SU-DHL-6 (cell line): Measurements from ENCODE around the gene CC2D1B.

Experiments used
- H2AFZ ChIP-seq: fragments of 200-600 bp; sonication (generic); 2 replicates; pipeline ENCODE4 v1.6.1; 2014; ENCODE audit warnings: low read depth, mild to moderate bottlenecking, moderate library complexity, mixed read lengths, antibody characterized with exemption, low read length; ENCODE audit not compliant: severe bottlenecking
- H3F3A ChIP-seq: fragments of 200-600 bp; shearing (Covaris generic); 2 replicates; pipeline ENCODE4 v1.6.0; 2016; ENCODE audit warnings: antibody characterized with exemption, mild to moderate bottlenecking; ENCODE audit not compliant: insufficient read depth
- H3K27ac ChIP-seq: fragments of 200-600 bp; sonication (generic); 2 replicates; pipeline ENCODE4 v1.5.1; 2016; ENCODE audit warnings: low read depth, mild to moderate bottlenecking, low read length, moderate library complexity, mixed read lengths
- H3K27me3 ChIP-seq: fragments of 200-600 bp; sonication (generic), shearing (Covaris generic); 2 replicates; pipeline ENCODE4 v1.6.0; 2014; ENCODE audit warnings: mild to moderate bottlenecking, low read length
- H3K36me3 ChIP-seq: fragments of 200-600 bp; sonication (generic); 2 replicates; pipeline ENCODE4 v1.6.1; 2014; ENCODE audit warnings: mild to moderate bottlenecking, low read length, mixed read lengths
- H3K4me2 ChIP-seq: fragments of 300-600, 200-600 bp; shearing (Covaris generic), sonication (generic); 2 replicates; pipeline ENCODE4 v1.6.0; 2014; ENCODE audit warnings: low read length, low read depth, mild to moderate bottlenecking; ENCODE audit not compliant: poor library complexity, severe bottlenecking
- H3K4me3 ChIP-seq: fragments of 200-600 bp; sonication (generic); 2 replicates; pipeline ENCODE4 v1.5.1; 2014; ENCODE audit warnings: antibody characterized with exemption, low read length, mild to moderate bottlenecking, mixed read lengths; ENCODE audit not compliant: insufficient read depth, poor library complexity, severe bottlenecking
- H3K79me2 ChIP-seq: fragments of 200-600 bp; sonication (generic); 2 replicates; pipeline ENCODE4 v1.6.1; 2014; ENCODE audit warnings: mild to moderate bottlenecking, low read length, moderate library complexity; ENCODE audit not compliant: insufficient read depth
- H3K9ac ChIP-seq: fragments of 200-600 bp; sonication (generic); 2 replicates; pipeline ENCODE4 v1.7.0; 2014; ENCODE audit warnings: mild to moderate bottlenecking, low read length
- H3K9me2 ChIP-seq: fragments of 200-600 bp; sonication (generic); replicated peaks from 2 replicates; pipeline ENCODE4 v1.6.1; 2014; ENCODE audit warnings: low read length; ENCODE audit not compliant: insufficient read depth
- H3K9me3 ChIP-seq: fragments of 200-600 bp; sonication (generic); 2 replicates; pipeline ENCODE4 v1.6.1; 2014; ENCODE audit warnings: low read length, mixed read lengths; ENCODE audit not compliant: insufficient read depth
- H4K20me1 ChIP-seq: fragments of 200-600 bp; sonication (generic); 2 replicates; pipeline ENCODE4 v1.6.1; 2014; ENCODE audit warnings: low read depth, mild to moderate bottlenecking, antibody characterized with exemption, low read length, moderate library complexity, mixed read lengths
- CTCF ChIP-seq: fragments of 200-600 bp; sonication (generic); IDR thresholded peaks from one replicate; pipeline ENCODE4 v1.5.1; 2017; ENCODE audit warnings: antibody characterized with exemption, mild to moderate bottlenecking, low read length, moderate library complexity; ENCODE audit not compliant: insufficient read depth, poor library complexity, severe bottlenecking
- EZH2phosphoT487 ChIP-seq: fragments of 200-600 bp; sonication (generic), shearing (Covaris generic); conservative IDR thresholded peaks from 2 replicates; pipeline ENCODE4 v1.6.1; 2018; ENCODE audit warnings: mild to moderate bottlenecking, antibody characterized with exemption, low read length, moderate library complexity, mixed read lengths

CC2D1B gene

DNA sequence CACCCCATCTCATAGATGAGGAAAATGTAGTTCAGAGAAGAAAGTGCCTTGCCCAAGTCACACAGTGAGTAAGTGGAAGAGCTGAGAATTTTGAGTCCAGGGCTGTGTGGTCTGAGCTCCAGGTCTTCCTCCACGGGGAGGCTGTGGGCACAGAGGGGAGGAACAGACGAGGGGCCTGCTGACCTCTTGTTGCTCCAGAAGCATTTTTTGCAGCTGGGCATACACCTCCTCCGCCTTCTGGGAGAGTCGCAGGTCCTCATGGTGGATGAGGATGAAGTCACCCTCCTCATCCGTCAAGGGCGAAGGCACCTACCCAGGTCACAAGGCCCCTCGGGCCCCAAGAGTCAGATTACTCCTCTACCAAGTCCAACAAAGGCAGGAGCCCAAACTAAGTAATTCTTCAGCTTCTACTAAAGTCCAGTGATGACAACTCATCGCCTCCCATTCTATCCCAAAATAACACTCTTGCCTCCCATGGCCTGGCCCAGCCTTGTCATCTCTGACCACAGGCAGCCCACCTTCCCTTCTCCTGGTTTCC lies 9.1 kb downstream of the CC2D1B start:
- Histone ChIP-seq H3K9me2 (no peaks in the 10 kb centered on the region), H3K27me3 (no peaks in the 10 kb centered on the region), H3K4me3 (no peak overlapping the region), H3K9me3 (no peaks in the 10 kb centered on the region), H3K4me2 (no peak overlapping the region), H3F3A (no peaks in the 10 kb centered on the region), H3K79me2 (no peaks in the 10 kb centered on the region), H2AFZ (no peak overlapping the region), H3K36me3 (peaks cover 4% of the 10 kb centered on the region; the same call in 1 of the 2 replicates), H3K27ac (no peak overlapping the region), H3K9ac (no peak overlapping the region), H4K20me1 (no peaks in the 10 kb centered on the region)
- TF ChIP-seq EZH2phosphoT487 (no peak), CTCF (no peak)

DNA sequence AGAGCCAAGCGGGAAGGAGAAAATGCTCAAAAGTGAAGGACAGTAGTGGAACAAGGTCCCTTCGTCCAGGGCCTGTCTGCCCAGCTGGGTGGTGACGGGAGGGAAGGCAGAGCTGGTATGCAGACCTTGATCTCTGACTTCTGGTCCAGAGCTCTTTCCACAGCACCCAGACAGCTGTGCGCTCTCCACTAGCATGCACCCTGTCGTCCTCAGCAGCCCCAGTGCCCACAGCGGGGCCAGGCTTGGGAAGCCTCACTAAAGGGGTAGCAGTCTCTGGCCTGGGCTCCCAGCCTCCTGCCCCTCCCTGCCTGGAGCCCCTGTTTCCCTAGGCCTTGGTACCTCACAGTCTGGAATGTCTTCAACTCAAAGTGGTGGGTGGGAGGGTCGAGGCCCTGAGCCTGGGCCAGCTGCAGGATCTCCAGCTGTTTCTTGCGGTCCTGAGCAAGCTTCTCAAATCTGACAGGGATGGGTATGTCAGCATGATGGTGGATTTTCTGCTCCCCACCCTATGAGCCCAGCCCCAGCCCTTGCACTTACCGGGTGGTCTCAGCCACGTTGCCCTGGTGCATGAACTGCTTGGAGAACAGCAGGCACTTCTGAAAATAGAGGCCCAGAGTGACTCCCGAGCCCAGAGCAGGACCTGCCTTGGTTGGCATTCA lies 10.0 kb downstream of the CC2D1B start:
- H3K9me2 ChIP-seq: no peaks in the 10 kb centered on the region
- H3K4me3 ChIP-seq: no peak overlapping the region
- no peaks in the 10 kb centered on the region for H3K9me3 ChIP-seq
- no peaks in the 10 kb centered on the region for H3K79me2 ChIP-seq
- H4K20me1 ChIP-seq: no peaks in the 10 kb centered on the region
- H3K9ac ChIP-seq: no peak overlapping the region
- no peak overlapping the region for H2AFZ ChIP-seq
- H3K27ac ChIP-seq: no peak overlapping the region
- no peak overlapping the region for H3K4me2 ChIP-seq
- no peaks in the 10 kb centered on the region for H3F3A ChIP-seq
- H3K36me3 ChIP-seq: peaks cover 4% of the 10 kb centered on the region; the same call in 1 of the 2 replicates
- TF ChIP-seq CTCF (no peak), EZH2phosphoT487 (no peak)
- no peaks in the 10 kb centered on the region for H3K27me3 ChIP-seq

GRCh38 chr1:52355436-52355835 lies 10.6 kb downstream of the CC2D1B start:
- no peaks in the 10 kb centered on the region for H3K79me2 ChIP-seq
- no peak overlapping the region for H3K4me3 ChIP-seq
- H3K9me3 ChIP-seq: no peaks in the 10 kb centered on the region
- TF ChIP-seq EZH2phosphoT487: no peak
- no peak for TF ChIP-seq CTCF
- no peaks in the 10 kb centered on the region for H3F3A ChIP-seq
- H3K4me2 ChIP-seq: no peak overlapping the region
- no peak overlapping the region for H2AFZ ChIP-seq
- H3K9me2 ChIP-seq: no peaks in the 10 kb centered on the region
- H4K20me1 ChIP-seq: no peaks in the 10 kb centered on the region
- no peak overlapping the region for H3K9ac ChIP-seq
- peaks cover 4% of the 10 kb centered on the region; the same call in 1 of the 2 replicates for H3K36me3 ChIP-seq
- no peak overlapping the region for H3K27ac ChIP-seq
- no peaks in the 10 kb centered on the region for H3K27me3 ChIP-seq
